Esophagus muscularis mucosa (tissue), 3 donors: ENCODE measurements around the gene MACROH2A1.

Experiments
- CTCF ChIP-seq, 3 experiments: fragments of 200-600 bp in 2 of 3; fragments of 450-650 bp in 1 of 3; sonication (generic) in 2 of 3; IDR thresholded peaks; one replicate each; pipeline ENCODE4 v1.5.1; 2017 to 2019; ENCODE audit warnings: antibody characterized with exemption in 3 of 3, mild to moderate bottlenecking in 2 of 3, moderate library complexity in 1 of 3
- EP300 ChIP-seq: sonication (generic); formaldehyde crosslinking; IDR thresholded peaks from one replicate; pipeline ENCODE4 v1.6.1; 2017; ENCODE audit warnings: antibody characterized with exemption

GRCh38 chr5:135322744-135323143 lies 76.3 kb downstream of the MACROH2A1 start:
- no peak for TF ChIP-seq CTCF (IDR thresholded peaks at IDR 0.05)
- no peak for TF ChIP-seq EP300
